OCI-LY3 (cell line): ENCODE data around the gene KIFBP.

Experiments used
- H2AFZ ChIP-seq: fragments of 200-600, 300-600 bp; shearing (Covaris generic); 2 replicates; pipeline ENCODE4 v1.6.0; 2014; ENCODE audit warnings: antibody characterized with exemption, low read depth, low read length
- H3K27ac ChIP-seq: fragments of 200-600, 300-600 bp; sonication (generic); 2 replicates; pipeline ENCODE4 v1.5.1; 2014; ENCODE audit warnings: mild to moderate bottlenecking, low read length, moderate library complexity, mixed read lengths
- H3K27me3 ChIP-seq: fragments of 200-600, 300-600 bp; sonication (generic); 2 replicates; pipeline ENCODE4 v1.6.1; 2014; ENCODE audit warnings: low read depth, low read length, mixed read lengths
- H3K36me3 ChIP-seq: fragments of 200-600, 300-600 bp; sonication (generic); replicated peaks from 2 replicates; pipeline ENCODE3; 2014; ENCODE audit warnings: low read depth, low read length, mixed read lengths
- H3K4me1 ChIP-seq: fragments of 300-600, 200-600 bp; sonication (generic); 2 replicates; pipeline ENCODE4 v1.6.1; 2014; ENCODE audit warnings: low read length, mixed read lengths
- H3K4me2 ChIP-seq: fragments of 200-600, 300-600 bp; sonication (generic); 2 replicates; pipeline ENCODE4 v1.6.1; 2014; ENCODE audit warnings: low read length, mixed read lengths
- H3K4me3 ChIP-seq: fragments of 300-600, 200-600 bp; sonication (generic); 2 replicates; pipeline ENCODE4 v1.5.1; 2014; ENCODE audit warnings: antibody characterized with exemption, mild to moderate bottlenecking, low read length, moderate library complexity
- H3K79me2 ChIP-seq: fragments of 300-600, 200-600 bp; shearing (Covaris generic); 2 replicates; pipeline ENCODE4 v1.6.1; 2014; ENCODE audit warnings: mild to moderate bottlenecking, low read length, mixed read lengths
- H3K9ac ChIP-seq: fragments of 300-600, 200-600 bp; shearing (Covaris generic); 2 replicates; pipeline ENCODE4 v1.6.0; 2014; ENCODE audit warnings: mild to moderate bottlenecking, low read length, moderate library complexity
- H3K9me3 ChIP-seq: fragments of 200-600, 300-600 bp; shearing (Covaris generic); 2 replicates; pipeline ENCODE4 v1.6.1; 2014; ENCODE audit warnings: low read length, mixed read lengths; ENCODE audit not compliant: insufficient read depth
- H4K20me1 ChIP-seq: fragments of 200-600, 300-600 bp; sonication (generic); 2 replicates; pipeline ENCODE4 v1.6.1; 2016; ENCODE audit warnings: low read length, mixed read lengths; ENCODE audit not compliant: insufficient read depth
- CTCF ChIP-seq: fragments of 200-600, 300-600 bp; sonication (generic); IDR thresholded peaks from 2 replicates; pipeline ENCODE4 v1.5.1; 2014; ENCODE audit warnings: antibody characterized with exemption, low read length, low read depth
- EZH2phosphoT487 ChIP-seq: fragments of 200-600 bp; shearing (Covaris generic); IDR thresholded peaks from 2 replicates; pipeline ENCODE4 v1.6.1; 2018; ENCODE audit warnings: antibody characterized with exemption, mixed run types, low read depth

KIFBP gene

GRCh38 chr10:68992636-68993440 is 4.2 kb downstream of the KIFBP start:
- no peaks in the 10 kb centered on the region for H4K20me1 ChIP-seq
- no peaks in the 10 kb centered on the region for H3K79me2 ChIP-seq
- no peak overlapping the region for H3K27ac ChIP-seq
- H2AFZ ChIP-seq: no peak overlapping the region
- H3K4me3 ChIP-seq: no peak overlapping the region
- no peaks in the 10 kb centered on the region for H3K9me3 ChIP-seq
- no peaks in the 10 kb centered on the region for H3K36me3 ChIP-seq
- TF ChIP-seq EZH2phosphoT487: no peak
- TF ChIP-seq CTCF: no peak
- no peaks in the 10 kb centered on the region for H3K4me1 ChIP-seq
- H3K27me3 ChIP-seq: no peaks in the 10 kb centered on the region
- H3K4me2 ChIP-seq: no peak overlapping the region
- no peak overlapping the region for H3K9ac ChIP-seq

GRCh38 chr10:68997211-68997610 is 8.6 kb downstream of the KIFBP start:
- Histone ChIP-seq H3K4me3 (no peak overlapping the region), H3K27ac (no peak overlapping the region), H2AFZ (no peak overlapping the region), H3K9ac (no peak overlapping the region), H4K20me1 (no peaks in the 10 kb centered on the region), H3K4me1 (no peaks in the 10 kb centered on the region), H3K79me2 (no peaks in the 10 kb centered on the region), H3K9me3 (no peaks in the 10 kb centered on the region), H3K36me3 (no peaks in the 10 kb centered on the region), H3K27me3 (no peaks in the 10 kb centered on the region), H3K4me2 (no peak overlapping the region)
- TF ChIP-seq EZH2phosphoT487: no peak
- TF ChIP-seq CTCF: no peak

- Histone ChIP-seq H3K79me2 (no peaks in the 10 kb centered on the region), H3K4me2 (no peak overlapping the region), H3K4me3 (no peak overlapping the region), H3K27ac (no peak overlapping the region), H3K4me1 (no peaks in the 10 kb centered on the region), H2AFZ (no peak overlapping the region), H3K36me3 (no peaks in the 10 kb centered on the region), H3K9ac (no peak overlapping the region), H3K9me3 (no peaks in the 10 kb centered on the region), H3K27me3 (no peaks in the 10 kb centered on the region), H4K20me1 (no peaks in the 10 kb centered on the region)
- TF ChIP-seq CTCF (peak; percentile 61), EZH2phosphoT487 (no peak)
Measured at GRCh38 chr10:69004821-69005220, 16.2 kb downstream of the KIFBP start.

GRCh38 chr10:69005704-69006485 is 17.3 kb downstream of the KIFBP start:
- Histone ChIP-seq H3K27ac (no peak overlapping the region), H3K79me2 (no peaks in the 10 kb centered on the region), H3K4me2 (no peak overlapping the region), H3K4me1 (no peaks in the 10 kb centered on the region), H3K27me3 (no peaks in the 10 kb centered on the region), H3K9me3 (no peaks in the 10 kb centered on the region), H3K4me3 (no peak overlapping the region), H3K36me3 (no peaks in the 10 kb centered on the region), H4K20me1 (no peaks in the 10 kb centered on the region), H3K9ac (no peak overlapping the region), H2AFZ (no peak overlapping the region)
- TF ChIP-seq EZH2phosphoT487 (no peak), CTCF (no peak)
